Neuron (in vitro differentiated cells): ENCODE results near the gene CSNK1G2.

Experiments used
- H2AFZ ChIP-seq: one replicate; pipeline ENCODE4 v1.6.1; 2013; ENCODE audit warnings: low read depth, mild to moderate bottlenecking, inconsistent platforms, low read length, moderate library complexity
- H3K27me3 ChIP-seq: one replicate; pipeline ENCODE4 v1.6.1; 2013; ENCODE audit warnings: low read length; ENCODE audit not compliant: insufficient read depth
- H3K36me3 ChIP-seq: one replicate; pipeline ENCODE4 v1.6.1; 2013; ENCODE audit warnings: low read length; ENCODE audit not compliant: insufficient read depth
- H3K4me1 ChIP-seq: one replicate; pipeline ENCODE4 v1.6.1; 2013; ENCODE audit warnings: low read length; ENCODE audit not compliant: insufficient read depth
- H3K4me3 ChIP-seq: 2 replicates; pipeline ENCODE4 v1.5.1; 2013; ENCODE audit warnings: mild to moderate bottlenecking, low read length, moderate library complexity
- H3K9me3 ChIP-seq: one replicate; pipeline ENCODE4 v1.6.1; 2013; ENCODE audit warnings: low read length

Gene CSNK1G2

DNA sequence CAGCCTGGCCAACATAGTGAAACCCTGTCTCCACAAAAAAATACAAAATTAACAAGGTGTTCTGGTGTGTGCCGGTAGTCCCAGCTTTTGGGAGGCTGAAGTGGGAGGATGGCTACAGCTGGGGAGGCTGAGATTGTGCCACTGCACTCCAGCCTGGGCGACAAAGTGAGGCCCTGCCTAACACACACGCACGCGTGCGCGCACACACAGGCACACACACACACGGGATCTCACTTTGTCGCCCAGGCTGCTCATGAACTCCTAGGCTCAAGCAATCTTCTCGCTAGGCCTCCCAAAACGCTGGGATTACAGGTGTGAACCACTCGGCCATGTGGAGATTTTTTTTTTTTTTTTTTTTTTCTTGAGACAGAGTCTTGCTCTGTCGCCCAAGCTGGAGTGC is 77.8 kb downstream of the CSNK1G2 start:
- H3K36me3 ChIP-seq: no peaks in the 10 kb centered on the region
- H3K4me3 ChIP-seq: no peak overlapping the region
- no peaks in the 10 kb centered on the region for H3K27me3 ChIP-seq
- peaks cover 7% of the 10 kb centered on the region for H3K4me1 ChIP-seq
- H2AFZ ChIP-seq: no peak overlapping the region
- no peaks in the 10 kb centered on the region for H3K9me3 ChIP-seq

- no peaks in the 10 kb centered on the region for H3K27me3 ChIP-seq
- peaks cover 2% of the 10 kb centered on the region for H3K4me1 ChIP-seq
- no peak overlapping the region for H2AFZ ChIP-seq
- no peak overlapping the region for H3K4me3 ChIP-seq
- no peaks in the 10 kb centered on the region for H3K9me3 ChIP-seq
- H3K36me3 ChIP-seq: no peaks in the 10 kb centered on the region
These were observed 80.6 kb downstream of the CSNK1G2 start for GRCh38 chr19:2021453-2022140.

GRCh38 chr19:2022289-2022688 is 81.3 kb downstream of the CSNK1G2 start:
- Histone ChIP-seq H3K9me3 (no peaks in the 10 kb centered on the region), H3K4me1 (peaks cover 2% of the 10 kb centered on the region), H3K36me3 (no peaks in the 10 kb centered on the region), H2AFZ (no peak overlapping the region), H3K27me3 (no peaks in the 10 kb centered on the region), H3K4me3 (no peak overlapping the region)

DNA sequence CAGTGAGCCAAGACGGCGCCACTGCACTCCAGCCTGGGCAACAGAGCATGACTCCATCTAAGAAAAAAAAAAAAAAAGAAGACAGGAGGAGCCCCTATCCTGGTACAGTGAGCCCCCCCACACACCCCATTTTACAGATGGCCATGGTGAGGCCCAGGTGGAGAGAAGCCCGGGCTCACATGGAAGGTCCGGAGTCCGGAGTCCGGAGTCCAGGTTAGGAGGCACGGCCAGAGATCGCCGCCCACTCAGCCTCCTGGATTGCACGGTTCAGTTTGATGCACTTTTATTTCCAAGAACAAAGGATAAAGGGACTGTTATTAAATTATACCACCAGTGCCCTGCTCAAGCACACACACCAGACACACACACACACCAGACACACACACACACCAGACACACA is 85.8 kb downstream of the CSNK1G2 start:
- Histone ChIP-seq H2AFZ (no peak overlapping the region), H3K4me3 (no peak overlapping the region), H3K4me1 (no peaks in the 10 kb centered on the region), H3K36me3 (no peaks in the 10 kb centered on the region), H3K9me3 (no peaks in the 10 kb centered on the region), H3K27me3 (no peaks in the 10 kb centered on the region)

GRCh38 chr19:2027361-2027760 is 86.4 kb downstream of the CSNK1G2 start:
- no peaks in the 10 kb centered on the region for H3K27me3 ChIP-seq
- H3K4me3 ChIP-seq: no peak overlapping the region
- H3K36me3 ChIP-seq: no peaks in the 10 kb centered on the region
- H3K4me1 ChIP-seq: peaks cover 5% of the 10 kb centered on the region
- no peak overlapping the region for H2AFZ ChIP-seq
- H3K9me3 ChIP-seq: no peaks in the 10 kb centered on the region
